Caco-2 (cell line): Measurements from ENCODE around the gene PRRG2. TPM values are rescaled to one million over a fixed set of nuclear protein-coding genes. Genes with fewer than 3 reads are reported as not detected.

Experiments
- BruUV-seq: library from RNA; stranded (reverse); fragments of 400-500 nt; replicated peaks from 2 replicates; lab custom pipeline; 2021; lab: Mats Ljungman, UMichigan
- CTCF ChIA-PET: fragments of 300-600 bp; sonication (Branson Sonifier 250); formaldehyde crosslinking; loops from one replicate; lab custom pipeline; 2022; ENCODE audit warnings: antibody characterized with exemption; lab: Charles Lee
- POLR2A ChIA-PET: fragments of 300-600 bp; sonication (Branson Sonifier 250); formaldehyde crosslinking; loops from one replicate; lab custom pipeline; 2022; ENCODE audit warnings: antibody characterized with exemption; lab: Charles Lee
- DNase-seq, 2 experiments: peaks; one replicate each; pipeline versions ENCODE4 v3.0.0 to v3.0.0-alpha.2; 2020 to 2022
- H3K27me3 ChIP-seq: replicated peaks from 2 replicates; pipeline ENCODE4 v1.6.0; 2011; ENCODE audit warnings: low read length; ENCODE audit not compliant: control insufficient read depth, insufficient read depth
- H3K36me3 ChIP-seq: 2 replicates; pipeline ENCODE4 v1.5.1; 2011; ENCODE audit warnings: low read length; ENCODE audit not compliant: control insufficient read depth, insufficient read depth
- H3K4me1 ChIP-seq: fragments of 250-450 bp; sonication (Bioruptor Pico); 2 replicates; pipeline ENCODE4 v1.5.1; 2020; ENCODE audit warnings: mild to moderate bottlenecking
- H3K4me3 ChIP-seq: 2 replicates; pipeline ENCODE4 v1.5.1; 2011; ENCODE audit warnings: low read depth, mild to moderate bottlenecking, control low read depth, low read length
- H3K9me3 ChIP-seq: fragments of 250-450 bp; sonication (Bioruptor Pico); 2 replicates; pipeline ENCODE4 v1.5.1; 2020; ENCODE audit warnings: mild to moderate bottlenecking, moderate library complexity
- H3K27ac Mint-ChIP-seq: one replicate; pipeline ENCODE4 v1.8.0; 2022; ENCODE audit warnings: mixed read lengths; ENCODE audit not compliant: unreplicated experiment
- H3K27me3 Mint-ChIP-seq: one replicate; pipeline ENCODE4 v1.8.0; 2022; ENCODE audit warnings: mixed read lengths; ENCODE audit not compliant: insufficient read depth, unreplicated experiment
- H3K36me3 Mint-ChIP-seq: one replicate; pipeline ENCODE4 v1.8.0; 2022; ENCODE audit warnings: mild to moderate bottlenecking, mixed read lengths; ENCODE audit not compliant: insufficient read depth, unreplicated experiment
- H3K4me1 Mint-ChIP-seq: one replicate; pipeline ENCODE4 v1.8.0; 2022; ENCODE audit warnings: low read depth, mixed read lengths; ENCODE audit not compliant: unreplicated experiment
- H3K4me3 Mint-ChIP-seq: one replicate; pipeline ENCODE4 v1.8.0; 2022; ENCODE audit warnings: mild to moderate bottlenecking, moderate library complexity, mixed read lengths; ENCODE audit not compliant: unreplicated experiment
- H3K9me3 Mint-ChIP-seq: one replicate; pipeline ENCODE4 v1.8.0; 2022; ENCODE audit warnings: mixed read lengths; ENCODE audit not compliant: unreplicated experiment
- intact Hi-C: fragments of 100-400 bp; cut with micrococcal nuclease; formaldehyde crosslinking; loops from one replicate; pipeline ENCODE4 v1.10.0; 2022; ENCODE audit not compliant: unreplicated experiment
- total RNA-seq: library from RNA; stranded (reverse); gene quantifications from 2 replicates; pipeline ENCODE4 v1.2.3, GENCODE V29; 2022
- TF ChIP-seq, protein P1 (sequence below), 2 experiments: fragments of 200-600 bp in 1 of 2; IDR thresholded peaks; 1 replicate in 1 of 2; 2 replicates in 1 of 2; pipeline versions ENCODE4 v1.5.1 to v1.8.0; 2011 to 2022; ENCODE audit warnings: antibody characterized with exemption in 1 of 2, control low read depth in 1 of 2, inconsistent platforms in 1 of 2, low read depth in 1 of 2, low read length in 1 of 2, mild to moderate bottlenecking in 1 of 2, moderate library complexity in 1 of 2; ENCODE audit not compliant: insufficient read depth in 1 of 2, severe bottlenecking in 1 of 2, unreplicated experiment in 1 of 2

PRRG2 gene
- total RNA-seq, 1 experiment from 2014 or later: 7.7 TPM

DNA sequence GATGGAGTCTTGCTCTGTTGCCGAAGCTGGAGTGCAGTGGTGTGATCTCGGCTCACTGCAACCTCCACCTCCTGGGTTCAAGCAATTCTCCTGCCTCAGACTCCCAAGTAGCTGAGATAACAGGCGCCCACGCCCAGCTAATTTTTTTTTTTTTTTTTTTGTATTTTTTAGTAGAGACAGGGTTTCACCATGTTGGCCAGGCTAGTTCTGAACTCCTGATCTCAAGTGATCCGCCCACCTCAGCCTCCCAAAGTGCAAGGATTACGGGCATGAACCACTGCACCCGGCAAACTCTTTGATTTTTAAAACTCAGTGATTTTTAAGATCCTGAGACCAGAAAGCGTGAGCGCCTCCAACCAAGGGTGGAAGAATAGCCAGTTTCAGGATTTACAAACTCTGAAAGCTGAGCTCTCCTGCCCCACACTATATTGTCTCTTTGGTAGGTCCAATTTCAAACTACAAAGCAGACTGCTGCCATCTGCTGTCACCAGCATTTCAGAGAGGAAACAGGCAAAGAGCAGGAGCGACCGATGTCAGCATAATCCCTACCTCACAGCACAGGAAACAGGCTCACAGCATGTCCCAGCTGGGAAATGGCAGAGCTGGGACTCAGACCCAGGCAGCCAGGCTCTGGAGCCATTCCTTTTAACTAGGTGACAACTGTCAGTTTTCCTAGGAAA, 10.0 kb upstream of the PRRG2 start:
- BruUV-seq: no TSS peak
- TF ChIP-seq, protein P1, sequence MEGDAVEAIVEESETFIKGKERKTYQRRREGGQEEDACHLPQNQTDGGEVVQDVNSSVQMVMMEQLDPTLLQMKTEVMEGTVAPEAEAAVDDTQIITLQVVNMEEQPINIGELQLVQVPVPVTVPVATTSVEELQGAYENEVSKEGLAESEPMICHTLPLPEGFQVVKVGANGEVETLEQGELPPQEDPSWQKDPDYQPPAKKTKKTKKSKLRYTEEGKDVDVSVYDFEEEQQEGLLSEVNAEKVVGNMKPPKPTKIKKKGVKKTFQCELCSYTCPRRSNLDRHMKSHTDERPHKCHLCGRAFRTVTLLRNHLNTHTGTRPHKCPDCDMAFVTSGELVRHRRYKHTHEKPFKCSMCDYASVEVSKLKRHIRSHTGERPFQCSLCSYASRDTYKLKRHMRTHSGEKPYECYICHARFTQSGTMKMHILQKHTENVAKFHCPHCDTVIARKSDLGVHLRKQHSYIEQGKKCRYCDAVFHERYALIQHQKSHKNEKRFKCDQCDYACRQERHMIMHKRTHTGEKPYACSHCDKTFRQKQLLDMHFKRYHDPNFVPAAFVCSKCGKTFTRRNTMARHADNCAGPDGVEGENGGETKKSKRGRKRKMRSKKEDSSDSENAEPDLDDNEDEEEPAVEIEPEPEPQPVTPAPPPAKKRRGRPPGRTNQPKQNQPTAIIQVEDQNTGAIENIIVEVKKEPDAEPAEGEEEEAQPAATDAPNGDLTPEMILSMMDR (IDR thresholded peaks at IDR 0.05; ENCODE audit: insufficient read depth in 1 of 2, low read depth in 1 of 2, low read length in 1 of 2, severe bottlenecking in 1 of 2, unreplicated experiment in 1 of 2): peak in 1 of 2 experiments; percentile 58
- H3K4me1 ChIP-seq: peaks cover 5% of the 10 kb centered on the region; the same call in 1 of the 2 replicates
- DNase-seq: peak; percentile 47 to 64
- Mint-ChIP-seq H3K4me3 (no peak overlapping the region), H3K27ac (no peak overlapping the region), H3K4me1 (peaks cover 17% of the 10 kb centered on the region), H3K27me3 (no peaks in the 10 kb centered on the region), H3K9me3 (no peaks in the 10 kb centered on the region), H3K36me3 (peaks cover 41% of the 10 kb centered on the region)
- no peaks in the 10 kb centered on the region for H3K9me3 ChIP-seq
- no peak overlapping the region for H3K4me3 ChIP-seq
- intact Hi-C loops: loop anchor here (1.0 to 2.0 kb wide), 4 partner anchors 18 to 178 kb away; no protein-coding TSS in a partner anchor
- POLR2A ChIA-PET: interaction anchor here (1.4 kb wide), 1 partner anchor 25 kb away, joined by 3 read pairs; no protein-coding TSS in a partner anchor
- no peaks in the 10 kb centered on the region; the same call in 1 of the 2 replicates for H3K36me3 ChIP-seq
- H3K27me3 ChIP-seq: no peaks in the 10 kb centered on the region
- CTCF ChIA-PET: interaction anchor here (0.6 to 2.8 kb wide), 13 partner anchors 9 to 320 kb away, joined by 3 to 48 read pairs (median 6); partner anchors contain the start of genes ALDH16A1, FCGRT, NOSIP and PRRG2

DNA sequence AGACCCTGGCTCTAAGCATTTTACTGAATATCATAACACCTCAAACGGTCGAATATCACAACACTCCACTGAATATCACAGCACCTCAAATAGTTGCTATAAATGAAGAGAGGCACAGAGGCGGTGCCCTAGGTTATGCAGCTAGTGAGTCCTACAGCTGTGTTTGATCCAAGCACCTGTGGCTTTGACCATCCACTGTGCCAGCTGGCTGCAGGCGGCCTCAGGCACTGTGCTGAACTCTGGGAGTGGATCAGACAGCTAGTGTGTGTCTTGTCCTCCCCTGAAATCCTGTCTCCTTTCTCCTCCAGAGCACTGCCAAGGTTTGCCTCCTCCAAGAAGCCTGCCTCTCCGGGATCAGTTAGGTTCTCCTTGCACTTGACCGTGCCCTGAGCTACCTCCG, 8.1 kb upstream of the PRRG2 start:
- ChIA-PET POLR2A (no interaction called here), CTCF (no interaction called here)
- H3K27me3 ChIP-seq: no peaks in the 10 kb centered on the region
- no peak for DNase-seq
- no peaks in the 10 kb centered on the region for H3K9me3 ChIP-seq
- peaks cover 13% of the 10 kb centered on the region for H3K4me1 Mint-ChIP-seq
- no peak overlapping the region for H3K4me3 ChIP-seq
- TF ChIP-seq, protein P1 (IDR thresholded peaks at IDR 0.05; ENCODE audit: insufficient read depth in 1 of 2, low read depth in 1 of 2, low read length in 1 of 2, severe bottlenecking in 1 of 2, unreplicated experiment in 1 of 2): no peak
- no peak overlapping the region for H3K27ac Mint-ChIP-seq
- H3K36me3 ChIP-seq: no peaks in the 10 kb centered on the region; the same call in 1 of the 2 replicates
- intact Hi-C loops: no loop called here
- H3K36me3 Mint-ChIP-seq: peaks cover 28% of the 10 kb centered on the region
- no peak overlapping the region for H3K4me3 Mint-ChIP-seq
- no peaks in the 10 kb centered on the region for H3K27me3 Mint-ChIP-seq
- no peaks in the 10 kb centered on the region for H3K9me3 Mint-ChIP-seq
- peaks cover 5% of the 10 kb centered on the region; the same call in 1 of the 2 replicates for H3K4me1 ChIP-seq
- BruUV-seq: no TSS peak

DNA sequence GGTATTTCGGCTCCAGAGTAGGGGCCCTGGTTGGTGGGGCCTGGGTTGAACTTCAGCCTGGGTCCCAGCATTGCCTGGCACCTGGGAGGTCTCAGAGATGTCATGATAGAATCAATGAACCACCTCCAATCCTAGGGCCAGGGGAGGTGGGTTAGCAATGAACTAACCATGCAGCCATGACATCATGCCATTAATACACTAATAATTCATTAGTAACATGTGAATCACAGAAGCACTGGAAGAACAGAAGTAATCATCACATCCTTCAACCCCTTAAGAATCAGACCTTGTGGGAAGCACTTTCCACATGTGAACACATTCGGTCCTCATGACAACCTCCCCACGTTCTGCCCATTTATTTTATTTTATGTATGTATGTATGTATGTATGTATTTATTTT, 7.7 kb upstream of the PRRG2 start:
- Histone ChIP-seq H3K27me3 (no peaks in the 10 kb centered on the region), H3K36me3 (no peaks in the 10 kb centered on the region; the same call in 1 of the 2 replicates), H3K4me3 (no peak overlapping the region), H3K9me3 (no peaks in the 10 kb centered on the region), H3K4me1 (peaks cover 5% of the 10 kb centered on the region; the same call in 1 of the 2 replicates)
- H3K36me3 Mint-ChIP-seq: peaks cover 24% of the 10 kb centered on the region
- H3K9me3 Mint-ChIP-seq: no peaks in the 10 kb centered on the region
- TF ChIP-seq, protein P1 (IDR thresholded peaks at IDR 0.05; ENCODE audit: insufficient read depth in 1 of 2, low read depth in 1 of 2, low read length in 1 of 2, severe bottlenecking in 1 of 2, unreplicated experiment in 1 of 2): no peak
- no peak for DNase-seq
- H3K27me3 Mint-ChIP-seq: no peaks in the 10 kb centered on the region
- POLR2A ChIA-PET: no interaction called here
- intact Hi-C loops: no loop called here
- no TSS peak for BruUV-seq
- no peak overlapping the region for H3K27ac Mint-ChIP-seq
- no peak overlapping the region for H3K4me3 Mint-ChIP-seq
- CTCF ChIA-PET: no interaction called here
- H3K4me1 Mint-ChIP-seq: peaks cover 9% of the 10 kb centered on the region
